Activated CD8-positive, alpha-beta T cell treated with anti-CD3 and anti-CD28 coated beads for 36 hours (primary cell): ENCODE results near the gene RYK. TPM values are rescaled to one million over a fixed set of nuclear protein-coding genes. Genes with fewer than 3 reads are reported as not detected.

Experiments used
- ATAC-seq: fragments of 200-7000 bp; cut with Tn5 transposase; one replicate; pipeline ENCODE4 v1.10.0; 2021; ENCODE audit warnings: mild to moderate bottlenecking, moderate library complexity
- CTCF ChIA-PET: fragments of 350-600 bp; sonication (Branson Sonifier 250); formaldehyde crosslinking; loops from one replicate; lab custom pipeline; 2021; ENCODE audit warnings: antibody characterized with exemption; lab: Charles Lee
- POLR2A ChIA-PET: fragments of 350-600 bp; sonication (Branson Sonifier 250); formaldehyde crosslinking; loops from one replicate; lab custom pipeline; 2021; ENCODE audit warnings: antibody characterized with exemption; lab: Charles Lee
- DNase-seq: peaks from one replicate; pipeline ENCODE4 v3.0.0-alpha.2; 2020
- H3K27ac Mint-ChIP-seq: one replicate; pipeline ENCODE4 v1.8.0; 2021; ENCODE audit warnings: mild to moderate bottlenecking, mixed read lengths
- H3K27me3 Mint-ChIP-seq: one replicate; pipeline ENCODE4 v1.8.0; 2021; ENCODE audit warnings: mixed read lengths
- H3K36me3 Mint-ChIP-seq: one replicate; pipeline ENCODE4 v1.8.0; 2021; ENCODE audit warnings: low read depth, mixed read lengths
- H3K4me1 Mint-ChIP-seq: one replicate; pipeline ENCODE4 v1.8.0; 2021; ENCODE audit warnings: low read depth, mixed read lengths
- H3K4me3 Mint-ChIP-seq: one replicate; pipeline ENCODE4 v1.8.0; 2021; ENCODE audit warnings: mild to moderate bottlenecking, moderate library complexity, mixed read lengths
- H3K9me3 Mint-ChIP-seq: one replicate; pipeline ENCODE4 v1.8.0; 2021; ENCODE audit warnings: mixed read lengths
- intact Hi-C: fragments of 100-400 bp; cut with micrococcal nuclease; formaldehyde crosslinking; loops from one replicate; pipeline ENCODE4 v1.10.0; 2022
- total RNA-seq, 2 experiments: library from RNA; stranded (reverse); gene quantifications; one replicate each; pipeline ENCODE4 v1.2.3, GENCODE V29; 2021
- TF ChIP-seq, protein P1 (sequence below): fragments of 200-600 bp; IDR thresholded peaks from one replicate; pipeline ENCODE4 v1.8.0; 2022; ENCODE audit warnings: antibody characterized with exemption, mild to moderate bottlenecking

The RYK gene
- total RNA-seq, 2 experiments from 2014 or later: 19.8 to 21.9 TPM

DNA sequence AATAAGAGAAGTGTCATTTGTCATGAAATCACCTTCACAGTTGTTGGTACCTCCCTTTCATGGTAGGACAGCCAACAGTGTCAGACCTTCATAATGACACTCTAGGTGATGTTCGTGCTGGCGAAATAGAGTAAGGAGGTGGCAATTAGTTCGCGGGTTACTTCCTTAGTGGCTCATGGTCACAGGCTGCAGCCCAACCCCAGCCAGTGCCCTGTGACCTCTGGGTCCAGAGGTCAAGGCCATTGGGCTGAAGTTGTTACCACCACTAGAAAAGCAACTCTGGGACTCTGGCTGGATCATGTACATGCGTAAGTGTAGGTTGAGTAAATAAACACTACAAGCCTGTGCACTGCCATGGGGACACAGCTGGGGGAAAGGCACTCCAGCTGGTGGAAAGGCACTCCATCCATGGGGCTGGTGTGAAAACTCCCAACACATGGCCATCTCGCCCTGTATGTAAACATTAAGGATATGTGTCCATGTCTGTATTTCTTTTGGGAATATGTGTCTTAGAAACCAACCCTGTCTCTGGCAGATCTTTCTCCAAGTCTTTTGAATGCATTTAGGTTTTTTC is 106.7 kb downstream of the RYK start:
- Mint-ChIP-seq H3K27me3 (no peaks in the 10 kb centered on the region), H3K4me1 (peaks cover 5% of the 10 kb centered on the region), H3K9me3 (no peaks in the 10 kb centered on the region), H3K36me3 (peaks cover 18% of the 10 kb centered on the region), H3K27ac (no peak overlapping the region), H3K4me3 (no peak overlapping the region)
- DNase-seq (no peak), ATAC-seq (no peak)
- ChIA-PET POLR2A (no interaction called here), CTCF (no interaction called here)
- TF ChIP-seq, protein P1, sequence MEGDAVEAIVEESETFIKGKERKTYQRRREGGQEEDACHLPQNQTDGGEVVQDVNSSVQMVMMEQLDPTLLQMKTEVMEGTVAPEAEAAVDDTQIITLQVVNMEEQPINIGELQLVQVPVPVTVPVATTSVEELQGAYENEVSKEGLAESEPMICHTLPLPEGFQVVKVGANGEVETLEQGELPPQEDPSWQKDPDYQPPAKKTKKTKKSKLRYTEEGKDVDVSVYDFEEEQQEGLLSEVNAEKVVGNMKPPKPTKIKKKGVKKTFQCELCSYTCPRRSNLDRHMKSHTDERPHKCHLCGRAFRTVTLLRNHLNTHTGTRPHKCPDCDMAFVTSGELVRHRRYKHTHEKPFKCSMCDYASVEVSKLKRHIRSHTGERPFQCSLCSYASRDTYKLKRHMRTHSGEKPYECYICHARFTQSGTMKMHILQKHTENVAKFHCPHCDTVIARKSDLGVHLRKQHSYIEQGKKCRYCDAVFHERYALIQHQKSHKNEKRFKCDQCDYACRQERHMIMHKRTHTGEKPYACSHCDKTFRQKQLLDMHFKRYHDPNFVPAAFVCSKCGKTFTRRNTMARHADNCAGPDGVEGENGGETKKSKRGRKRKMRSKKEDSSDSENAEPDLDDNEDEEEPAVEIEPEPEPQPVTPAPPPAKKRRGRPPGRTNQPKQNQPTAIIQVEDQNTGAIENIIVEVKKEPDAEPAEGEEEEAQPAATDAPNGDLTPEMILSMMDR: no peak
- intact Hi-C loops: no loop called here

GRCh38 chr3:134136604-134137003 is 114.1 kb downstream of the RYK start:
- ATAC-seq: no peak
- peaks cover 10% of the 10 kb centered on the region for H3K36me3 Mint-ChIP-seq
- H3K27ac Mint-ChIP-seq: no peak overlapping the region
- intact Hi-C loops: no loop called here
- ChIA-PET CTCF (no interaction called here), POLR2A (no interaction called here)
- no peak for DNase-seq
- H3K4me3 Mint-ChIP-seq: no peak overlapping the region
- no peaks in the 10 kb centered on the region for H3K4me1 Mint-ChIP-seq
- no peaks in the 10 kb centered on the region for H3K9me3 Mint-ChIP-seq
- TF ChIP-seq, protein P1: no peak
- H3K27me3 Mint-ChIP-seq: no peaks in the 10 kb centered on the region

- H3K36me3 Mint-ChIP-seq: peaks cover 7% of the 10 kb centered on the region
- H3K27me3 Mint-ChIP-seq: no peaks in the 10 kb centered on the region
- H3K27ac Mint-ChIP-seq: no peak overlapping the region
- TF ChIP-seq, protein P1: no peak
- H3K4me1 Mint-ChIP-seq: no peaks in the 10 kb centered on the region
- intact Hi-C loops: no loop called here
- H3K4me3 Mint-ChIP-seq: no peak overlapping the region
- ATAC-seq (no peak), DNase-seq (no peak)
- H3K9me3 Mint-ChIP-seq: peaks cover 10% of the 10 kb centered on the region
- ChIA-PET CTCF (no interaction called here), POLR2A (no interaction called here)
Measured at GRCh38 chr3:134134698-134135415, 115.8 kb downstream of the RYK start.

DNA sequence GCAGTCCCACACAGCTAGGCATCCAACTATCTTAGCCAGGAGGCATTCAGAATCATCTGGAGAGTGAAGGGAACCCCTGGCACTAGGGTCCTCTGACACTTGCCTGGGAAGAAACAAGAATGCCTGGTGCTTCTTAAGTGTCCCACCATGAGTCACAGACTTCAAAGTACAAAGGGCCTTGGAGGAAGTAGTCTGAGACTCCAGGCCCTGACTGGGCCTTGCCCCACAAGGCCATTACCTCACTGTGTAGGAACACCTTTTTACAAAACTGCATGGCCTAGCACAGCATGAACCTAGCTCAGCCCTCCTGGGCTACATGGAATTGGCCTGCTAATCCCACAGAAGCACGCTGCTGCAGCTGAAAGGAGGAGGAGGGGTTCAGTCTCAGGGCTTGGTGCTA is 116.4 kb downstream of the RYK start:
- no peak overlapping the region for H3K4me3 Mint-ChIP-seq
- TF ChIP-seq, protein P1: no peak
- H3K27me3 Mint-ChIP-seq: no peaks in the 10 kb centered on the region
- ChIA-PET CTCF (no interaction called here), POLR2A (no interaction called here)
- H3K27ac Mint-ChIP-seq: no peak overlapping the region
- no peaks in the 10 kb centered on the region for H3K4me1 Mint-ChIP-seq
- ATAC-seq: no peak
- no peak for DNase-seq
- intact Hi-C loops: no loop called here
- H3K36me3 Mint-ChIP-seq: peaks cover 4% of the 10 kb centered on the region
- peaks cover 10% of the 10 kb centered on the region for H3K9me3 Mint-ChIP-seq

GRCh38 chr3:134132961-134133360 is 117.7 kb downstream of the RYK start:
- Mint-ChIP-seq H3K4me3 (no peak overlapping the region), H3K4me1 (no peaks in the 10 kb centered on the region), H3K36me3 (peaks cover 6% of the 10 kb centered on the region), H3K27me3 (no peaks in the 10 kb centered on the region), H3K27ac (no peak overlapping the region), H3K9me3 (peaks cover 13% of the 10 kb centered on the region)
- ChIA-PET POLR2A (no interaction called here), CTCF (no interaction called here)
- TF ChIP-seq, protein P1: no peak
- no peak for DNase-seq
- intact Hi-C loops: no loop called here
- ATAC-seq: no peak
